H9 (cell line): ENCODE measurements around the gene SUMF1. TPM values are rescaled to one million over a fixed set of nuclear protein-coding genes. Genes with fewer than 3 reads are reported as not detected.
A peak's percentile ranks its signal among the peaks of the same experiment; 100 is the strongest.

ENCODE experiments used
- DNase-seq: peaks from one replicate; pipeline ENCODE4 v3.0.0-alpha.2; 2017
- H2AFZ ChIP-seq: one replicate; pipeline ENCODE4 v1.6.1; 2013; ENCODE audit warnings: mild to moderate bottlenecking, low read length, control low read depth, moderate library complexity
- H2AK5ac ChIP-seq: 2 replicates; pipeline ENCODE4 v1.6.1; 2013; ENCODE audit warnings: low read length, control low read depth, mixed read lengths; ENCODE audit not compliant: insufficient read length
- H2BK120ac ChIP-seq: one replicate; pipeline ENCODE4 v1.6.1; 2013; ENCODE audit warnings: low read depth, mild to moderate bottlenecking, low read length, control low read depth, inconsistent platforms; ENCODE audit not compliant: poor library complexity, severe bottlenecking
- H2BK12ac ChIP-seq: 2 replicates; pipeline ENCODE4 v1.6.1; 2013; ENCODE audit warnings: low read length, control low read depth, mixed read lengths, low read depth; ENCODE audit not compliant: insufficient read length
- H2BK15ac ChIP-seq: 2 replicates; pipeline ENCODE4 v1.6.1; 2013; ENCODE audit warnings: low read depth, low read length, control low read depth
- H2BK20ac ChIP-seq: one replicate; pipeline ENCODE4 v1.6.1; 2013; ENCODE audit warnings: low read depth, mild to moderate bottlenecking, low read length, control low read depth, inconsistent platforms; ENCODE audit not compliant: poor library complexity, severe bottlenecking
- H2BK5ac ChIP-seq: 2 replicates; pipeline ENCODE4 v1.6.1; 2013; ENCODE audit warnings: low read length, control low read depth, mixed read lengths; ENCODE audit not compliant: insufficient read length
- H3K14ac ChIP-seq: 2 replicates; pipeline ENCODE4 v1.6.1; 2013; ENCODE audit warnings: low read length, control low read depth; ENCODE audit not compliant: insufficient read depth
- H3K18ac ChIP-seq: 2 replicates; pipeline ENCODE4 v1.6.1; 2013; ENCODE audit warnings: low read depth, mild to moderate bottlenecking, mixed read lengths, low read length, control low read depth; ENCODE audit not compliant: insufficient read length
- H3K23ac ChIP-seq: 2 replicates; pipeline ENCODE4 v1.6.1; 2013; ENCODE audit warnings: low read length, control low read depth, mixed read lengths, low read depth; ENCODE audit not compliant: insufficient read length
- H3K23me2 ChIP-seq: 2 replicates; pipeline ENCODE4 v1.6.1; 2013; ENCODE audit warnings: low read depth, mild to moderate bottlenecking, mixed read lengths, low read length, control low read depth; ENCODE audit not compliant: insufficient read length, poor library complexity, severe bottlenecking
- H3K27ac ChIP-seq: 2 replicates; pipeline ENCODE4 v1.5.1; 2013; ENCODE audit warnings: low read length, control low read depth, mixed read lengths, low read depth; ENCODE audit not compliant: insufficient read length
- H3K27me3 ChIP-seq: 2 replicates; pipeline ENCODE4 v1.6.1; 2013; ENCODE audit warnings: low read length, control low read depth, inconsistent platforms; ENCODE audit not compliant: insufficient read depth
- H3K4ac ChIP-seq: 2 replicates; pipeline ENCODE4 v1.6.1; 2013; ENCODE audit warnings: low read depth, mild to moderate bottlenecking, control low read depth, inconsistent platforms, low read length, moderate library complexity
- H3K4me1 ChIP-seq: 2 replicates; pipeline ENCODE4 v1.6.1; 2013; ENCODE audit warnings: low read length, control low read depth, inconsistent platforms; ENCODE audit not compliant: insufficient read depth
- H3K4me2 ChIP-seq: 2 replicates; pipeline ENCODE4 v1.6.1; 2013; ENCODE audit warnings: low read length, control low read depth, mixed read lengths; ENCODE audit not compliant: insufficient read length, insufficient read depth
- H3K56ac ChIP-seq: 2 replicates; pipeline ENCODE4 v1.6.1; 2013; ENCODE audit warnings: low read depth, mild to moderate bottlenecking, mixed read lengths, low read length, control low read depth; ENCODE audit not compliant: insufficient read length
- H3K79me1 ChIP-seq: 2 replicates; pipeline ENCODE4 v1.6.1; 2013; ENCODE audit warnings: low read depth, mild to moderate bottlenecking, moderate library complexity, low read length, control low read depth, inconsistent platforms; ENCODE audit not compliant: insufficient read depth, poor library complexity, severe bottlenecking
- H3K79me2 ChIP-seq: 2 replicates; pipeline ENCODE4 v1.6.1; 2013; ENCODE audit warnings: low read length, control low read depth, inconsistent platforms; ENCODE audit not compliant: insufficient read depth
- H3K9ac ChIP-seq: 2 replicates; pipeline ENCODE4 v1.6.1; 2013; ENCODE audit warnings: low read length, control low read depth, mixed read lengths; ENCODE audit not compliant: insufficient read length; ENCODE audit errors: extremely low read depth
- H3K9me3 ChIP-seq: one replicate; pipeline ENCODE4 v1.6.1; 2013; ENCODE audit warnings: low read depth, low read length, inconsistent platforms; ENCODE audit not compliant: control insufficient read depth
- H3T11ph ChIP-seq: one replicate; pipeline ENCODE4 v1.6.1; 2013; ENCODE audit warnings: mild to moderate bottlenecking, low read length, control low read depth, inconsistent platforms
- H4K20me1 ChIP-seq: one replicate; pipeline ENCODE4 v1.6.1; 2013; ENCODE audit not compliant: control insufficient read depth, insufficient read length, insufficient read depth
- H4K5ac ChIP-seq: 2 replicates; pipeline ENCODE4 v1.6.1; 2013; ENCODE audit warnings: low read depth, mild to moderate bottlenecking, mixed read lengths, low read length, control low read depth; ENCODE audit not compliant: insufficient read length
- H4K8ac ChIP-seq: replicated peaks from 2 replicates; pipeline ENCODE4 v1.6.1; 2013; ENCODE audit warnings: low read length, control low read depth, mixed read lengths, low read depth; ENCODE audit not compliant: insufficient read length
- H4K91ac ChIP-seq: 2 replicates; pipeline ENCODE4 v1.6.1; 2013; ENCODE audit warnings: low read depth, mild to moderate bottlenecking, moderate library complexity, mixed read lengths, low read length, control low read depth; ENCODE audit not compliant: insufficient read length
- H3K27ac Mint-ChIP-seq, 3 experiments: 2 replicates in 2 of 3; 3 replicates in 1 of 3; pipeline ENCODE4 v1.8.0; 2020 to 2021; ENCODE audit warnings: mixed read lengths in 3 of 3, mild to moderate bottlenecking in 1 of 3, moderate library complexity in 1 of 3
- H3K27me3 Mint-ChIP-seq: 2 replicates; pipeline ENCODE4 v1.8.0; 2021; ENCODE audit warnings: low read depth, mild to moderate bottlenecking, moderate library complexity, mixed read lengths
- H3K36me3 Mint-ChIP-seq, 3 experiments: 2 replicates in 2 of 3; 3 replicates in 1 of 3; pipeline ENCODE4 v1.8.0; 2020 to 2021; ENCODE audit warnings: low read depth in 3 of 3, mixed read lengths in 3 of 3; ENCODE audit not compliant: insufficient read depth in 1 of 3
- H3K4me1 Mint-ChIP-seq, 2 experiments: 2 replicates each; pipeline ENCODE4 v1.8.0; 2020; ENCODE audit warnings: mixed read lengths in 2 of 2
- H3K4me3 Mint-ChIP-seq, 2 experiments: 2 replicates in 1 of 2; 3 replicates in 1 of 2; pipeline ENCODE4 v1.8.0; 2020 to 2021; ENCODE audit warnings: mild to moderate bottlenecking in 2 of 2, mixed read lengths in 2 of 2, moderate library complexity in 1 of 2
- H3K9me3 Mint-ChIP-seq, 2 experiments: 2 replicates in 1 of 2; 3 replicates in 1 of 2; pipeline ENCODE4 v1.8.0; 2020; ENCODE audit warnings: mild to moderate bottlenecking in 2 of 2, mixed read lengths in 2 of 2, moderate library complexity in 1 of 2
- WGBS: extraction: QIAGEN DNeasy Blood & Tissue Kit; methylation state at CpG from one replicate; pipeline ENCODE4 v1.1.7; 2013; ENCODE audit warnings: missing lambda C conversion rate, low lambda C conversion rate, mixed read lengths; ENCODE audit not compliant: insufficient read length; ENCODE audit errors: extremely low coverage; 5-methylcytosine and 5-hydroxymethylcytosine counted together
- total RNA-seq: library from RNA; stranded (reverse); gene quantifications from 2 replicates; pipeline ENCODE4 v1.2.1, GENCODE V29; 2021
- TF ChIP-seq, protein P1 (sequence below): fragments of 200-600 bp; sonication (generic); conservative IDR thresholded peaks from 3 replicates; pipeline ENCODE4 v1.8.0; 2021; ENCODE audit warnings: antibody characterized with exemption, mild to moderate bottlenecking

SUMF1 gene
- total RNA-seq, 1 experiment from 2014 or later = 9.5 TPM

DNA sequence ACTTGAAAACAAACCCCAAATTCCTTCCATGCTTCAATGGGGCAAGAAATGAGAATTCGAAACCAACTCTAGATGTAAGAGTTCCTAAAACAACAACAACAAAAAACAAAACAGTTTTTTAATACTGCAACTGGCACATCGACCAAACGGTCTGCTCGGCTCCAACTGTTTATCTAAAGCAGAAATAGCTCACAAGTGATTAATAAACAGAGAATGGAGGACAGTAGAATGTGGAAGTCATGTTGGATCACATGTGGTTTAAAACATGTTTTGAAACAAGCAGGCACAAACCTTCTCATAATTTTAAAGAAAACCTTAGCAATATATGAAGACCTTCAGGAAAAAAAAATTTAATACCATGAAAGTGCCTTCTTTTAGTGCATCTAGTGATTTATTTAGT, 108.8 kb downstream of the SUMF1 start:
- H3K4me3 Mint-ChIP-seq = no peak overlapping the region
- Histone ChIP-seq H3K27ac (no peak overlapping the region), H3K4me2 (no peak overlapping the region), H2AK5ac (no peak overlapping the region), H4K91ac (no peak overlapping the region), H4K20me1 (no peaks in the 10 kb centered on the region), H4K5ac (no peak overlapping the region), H3T11ph (no peak overlapping the region), H4K8ac (no peak overlapping the region), H3K79me1 (no peaks in the 10 kb centered on the region), H3K56ac (no peak overlapping the region), H2BK120ac (no peak overlapping the region), H2BK12ac (no peak overlapping the region), H3K79me2 (no peaks in the 10 kb centered on the region), H2AFZ (no peak overlapping the region), H3K4ac (no peak overlapping the region), H3K14ac (no peak overlapping the region), H3K23ac (no peak overlapping the region), H2BK5ac (no peak overlapping the region), H3K4me1 (no peaks in the 10 kb centered on the region), H3K18ac (no peak overlapping the region), H2BK20ac (no peak overlapping the region), H3K9ac (no peak overlapping the region), H2BK15ac (no peak overlapping the region), H3K27me3 (no peaks in the 10 kb centered on the region), H3K9me3 (no peaks in the 10 kb centered on the region), H3K23me2 (no peaks in the 10 kb centered on the region)
- DNase-seq = no peak
- no peaks in the 10 kb centered on the region for H3K9me3 Mint-ChIP-seq
- 0 out of 7 replicates have a peak overlapping the region, but pooled peaks of 1 of the 3 experiments have one; percentile 34 for H3K27ac Mint-ChIP-seq
- no peaks in the 10 kb centered on the region for H3K27me3 Mint-ChIP-seq
- TF ChIP-seq, protein P1, sequence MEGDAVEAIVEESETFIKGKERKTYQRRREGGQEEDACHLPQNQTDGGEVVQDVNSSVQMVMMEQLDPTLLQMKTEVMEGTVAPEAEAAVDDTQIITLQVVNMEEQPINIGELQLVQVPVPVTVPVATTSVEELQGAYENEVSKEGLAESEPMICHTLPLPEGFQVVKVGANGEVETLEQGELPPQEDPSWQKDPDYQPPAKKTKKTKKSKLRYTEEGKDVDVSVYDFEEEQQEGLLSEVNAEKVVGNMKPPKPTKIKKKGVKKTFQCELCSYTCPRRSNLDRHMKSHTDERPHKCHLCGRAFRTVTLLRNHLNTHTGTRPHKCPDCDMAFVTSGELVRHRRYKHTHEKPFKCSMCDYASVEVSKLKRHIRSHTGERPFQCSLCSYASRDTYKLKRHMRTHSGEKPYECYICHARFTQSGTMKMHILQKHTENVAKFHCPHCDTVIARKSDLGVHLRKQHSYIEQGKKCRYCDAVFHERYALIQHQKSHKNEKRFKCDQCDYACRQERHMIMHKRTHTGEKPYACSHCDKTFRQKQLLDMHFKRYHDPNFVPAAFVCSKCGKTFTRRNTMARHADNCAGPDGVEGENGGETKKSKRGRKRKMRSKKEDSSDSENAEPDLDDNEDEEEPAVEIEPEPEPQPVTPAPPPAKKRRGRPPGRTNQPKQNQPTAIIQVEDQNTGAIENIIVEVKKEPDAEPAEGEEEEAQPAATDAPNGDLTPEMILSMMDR = no peak
- no peaks in the 10 kb centered on the region for H3K4me1 Mint-ChIP-seq
- H3K36me3 Mint-ChIP-seq = no peaks in the 10 kb centered on the region
- no CpG with 5 or more reads among the region's 4 CpGs for WGBS
